Neural cell (in vitro differentiated cells): Measurements from ENCODE around the gene DNAH10. TPM values are rescaled to one million over a fixed set of nuclear protein-coding genes. Genes with fewer than 3 reads are reported as not detected.

Experiments
- H2AFZ ChIP-seq: fragments of 200-600, 300-800 bp; sonication (generic), shearing (Covaris generic); 2 replicates; pipeline ENCODE4 v1.6.0; 2014; ENCODE audit warnings: low read depth, mild to moderate bottlenecking, antibody characterized with exemption, low read length, moderate library complexity
- H3F3A ChIP-seq: fragments of 200-600 bp; shearing (Covaris generic); 2 replicates; pipeline ENCODE4 v1.6.1; 2016; ENCODE audit warnings: mild to moderate bottlenecking, moderate library complexity, mixed read lengths, antibody characterized with exemption, low read length; ENCODE audit not compliant: insufficient read depth, poor library complexity, severe bottlenecking
- H3K27ac ChIP-seq: fragments of 200-600, 300-800 bp; sonication (generic), shearing (Covaris generic); 2 replicates; pipeline ENCODE4 v1.5.1; 2014; ENCODE audit warnings: mild to moderate bottlenecking, low read length, moderate library complexity
- H3K27me3 ChIP-seq: fragments of 300-800, 200-600 bp; sonication (generic), shearing (Covaris generic); 2 replicates; pipeline ENCODE4 v1.6.0; 2014; ENCODE audit warnings: mild to moderate bottlenecking, low read depth, low read length, moderate library complexity; ENCODE audit not compliant: insufficient read depth
- H3K36me3 ChIP-seq: fragments of 300-800, 200-600 bp; sonication (generic), shearing (Covaris generic); 2 replicates; pipeline ENCODE4 v1.5.1; 2014; ENCODE audit warnings: mild to moderate bottlenecking, antibody characterized with exemption, low read length, moderate library complexity; ENCODE audit not compliant: insufficient read depth
- H3K4me2 ChIP-seq: fragments of 300-800, 200-600 bp; sonication (generic), shearing (Covaris generic); 2 replicates; pipeline ENCODE4 v1.6.0; 2014; ENCODE audit warnings: mild to moderate bottlenecking, low read length
- H3K4me3 ChIP-seq: fragments of 300-800, 200-600 bp; sonication (generic), shearing (Covaris generic); 2 replicates; pipeline ENCODE4 v1.5.1; 2014; ENCODE audit warnings: mild to moderate bottlenecking, low read length, moderate library complexity
- H3K79me2 ChIP-seq: fragments of 200-600 bp; shearing (Covaris generic); replicated peaks from 2 replicates; pipeline ENCODE4 v1.6.0; 2014; ENCODE audit warnings: mild to moderate bottlenecking, low read length, moderate library complexity; ENCODE audit not compliant: insufficient read depth
- H3K9ac ChIP-seq: fragments of 300-800, 200-600 bp; sonication (generic), shearing (Covaris generic); 2 replicates; pipeline ENCODE4 v1.6.1; 2016; ENCODE audit warnings: mild to moderate bottlenecking, low read length, mixed read lengths
- H3K9me2 ChIP-seq: fragments of 200-600 bp; shearing (Covaris generic); 2 replicates; pipeline ENCODE4 v1.6.1; 2016; ENCODE audit warnings: mild to moderate bottlenecking, low read length, mixed read lengths; ENCODE audit not compliant: insufficient read depth
- H3K9me3 ChIP-seq: fragments of 200-600, 300-800 bp; sonication (generic), shearing (Covaris generic); 2 replicates; pipeline ENCODE4 v1.6.1; 2016; ENCODE audit warnings: mild to moderate bottlenecking, mixed run types, low read length, moderate library complexity, mixed read lengths
- H4K20me1 ChIP-seq: fragments of 200-600 bp; shearing (Covaris generic); 2 replicates; pipeline ENCODE4 v1.6.1; 2016; ENCODE audit warnings: mild to moderate bottlenecking, mixed run types; ENCODE audit not compliant: insufficient read depth
- CTCF ChIP-seq: fragments of 450-650 bp; IDR thresholded peaks from 2 replicates; pipeline ENCODE4 v1.5.1; 2014; ENCODE audit warnings: antibody characterized with exemption, mild to moderate bottlenecking, moderate library complexity; ENCODE audit not compliant: poor library complexity, severe bottlenecking
- EP300 ChIP-seq: fragments of 450-650 bp; conservative IDR thresholded peaks from 2 replicates; pipeline ENCODE4 v1.6.1; 2014; ENCODE audit warnings: antibody characterized with exemption, mild to moderate bottlenecking, moderate library complexity; ENCODE audit not compliant: poor library complexity, severe bottlenecking
- EZH2 ChIP-seq: fragments of 200-600, 300-800 bp; shearing (Covaris generic), sonication (generic); IDR thresholded peaks from 2 replicates; pipeline ENCODE4 v1.6.1; 2014; ENCODE audit warnings: antibody characterized with exemption, low read length, borderline replicate concordance, mild to moderate bottlenecking; ENCODE audit not compliant: insufficient read depth, poor library complexity, severe bottlenecking
- MXI1 ChIP-seq: fragments of 450-650 bp; conservative IDR thresholded peaks from 2 replicates; pipeline ENCODE4 v1.6.1; 2014; ENCODE audit warnings: antibody characterized with exemption, mild to moderate bottlenecking; ENCODE audit not compliant: poor library complexity, severe bottlenecking
- POLR2AphosphoS5 ChIP-seq: IDR thresholded peaks from 2 replicates; pipeline ENCODE4 v1.6.1; 2012
- RAD21 ChIP-seq: fragments of 450-650 bp; conservative IDR thresholded peaks from 2 replicates; pipeline ENCODE4 v1.6.1; 2014; ENCODE audit warnings: antibody characterized with exemption, mild to moderate bottlenecking, moderate library complexity
- REST ChIP-seq: IDR thresholded peaks from 2 replicates; pipeline ENCODE4 v1.6.1; 2012; ENCODE audit warnings: borderline replicate concordance
- SMC3 ChIP-seq: fragments of 450-650 bp; conservative IDR thresholded peaks from 2 replicates; pipeline ENCODE4 v1.6.1; 2014; ENCODE audit warnings: antibody characterized with exemption, mild to moderate bottlenecking, moderate library complexity; ENCODE audit not compliant: poor library complexity
- TAF1 ChIP-seq: IDR thresholded peaks from 2 replicates; pipeline ENCODE4 v1.6.1; 2012; ENCODE audit warnings: low read depth
- polyA plus RNA-seq: library from polyadenylated mRNA; depleted of rRNA; stranded (reverse); fragments of >200 nt; gene quantifications from 2 replicates; pipeline ENCODE4 v1.2.3, GENCODE V29; 2014

DNAH10 gene
- polyA plus RNA-seq, 1 donor from 2014 or later = 1.9 TPM

- no peaks in the 10 kb centered on the region for H3K36me3 ChIP-seq
These were observed 177.9 kb downstream of the DNAH10 start for GRCh38 chr12:123939716-123940626.

More at GRCh38 chr12:123939716-123940626, 177.9 kb downstream of the DNAH10 start:
- Histone ChIP-seq H3K9ac (no peak overlapping the region), H3K27ac (no peak overlapping the region), H2AFZ (no peak overlapping the region), H3K9me2 (no peaks in the 10 kb centered on the region), H3F3A (no peaks in the 10 kb centered on the region), H4K20me1 (no peaks in the 10 kb centered on the region), H3K79me2 (no peaks in the 10 kb centered on the region), H3K27me3 (no peaks in the 10 kb centered on the region), H3K4me2 (no peak overlapping the region), H3K4me3 (no peak overlapping the region), H3K9me3 (no peaks in the 10 kb centered on the region)
- TF ChIP-seq CTCF (no peak), TAF1 (no peak), REST (no peak), EZH2 (no peak), RAD21 (no peak), POLR2AphosphoS5 (no peak), MXI1 (no peak), EP300 (no peak), SMC3 (no peak)
